ENCODE measurements around the gene SFRP2.
A peak's percentile ranks its signal among the peaks of the same experiment; 100 is the strongest.

The SFRP2 gene

GRCh38 chr4:153794006-153794405 lies 5.1 kb upstream of the SFRP2 start:
- DNase-seq, result no peak

DNA sequence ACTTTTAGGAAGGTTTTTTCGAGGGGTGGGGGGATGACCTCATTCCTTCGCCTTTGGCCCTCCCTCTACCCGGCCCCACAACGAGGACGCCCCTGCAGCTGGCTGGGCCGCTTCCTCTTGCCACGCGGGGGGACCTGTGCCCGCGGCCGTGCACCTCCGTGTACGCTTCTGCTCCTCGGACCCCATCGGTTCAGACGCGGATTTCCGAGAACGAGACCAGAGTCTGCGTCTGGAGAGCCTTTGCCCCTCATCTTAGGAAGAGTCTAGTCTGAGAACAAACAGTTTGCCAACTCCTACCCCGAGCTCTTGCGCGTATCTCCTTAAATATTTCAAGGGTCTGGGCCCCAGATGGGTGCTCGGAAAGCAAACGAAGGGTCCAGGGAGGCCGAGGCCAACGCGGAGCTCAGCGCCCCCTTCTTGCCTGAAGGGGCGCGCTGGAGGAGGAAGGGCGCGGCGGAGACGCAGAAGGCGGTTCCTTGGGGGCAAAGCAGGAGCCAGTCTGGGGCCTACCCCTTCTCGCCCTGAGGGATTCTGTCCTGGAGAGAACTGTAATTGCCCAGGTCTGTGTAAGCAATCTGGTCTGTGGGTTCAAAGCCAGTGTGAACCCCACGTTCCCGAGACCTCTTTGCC lies 3.9 kb upstream of the SFRP2 start:
- DNase-seq, result no peak

DNA sequence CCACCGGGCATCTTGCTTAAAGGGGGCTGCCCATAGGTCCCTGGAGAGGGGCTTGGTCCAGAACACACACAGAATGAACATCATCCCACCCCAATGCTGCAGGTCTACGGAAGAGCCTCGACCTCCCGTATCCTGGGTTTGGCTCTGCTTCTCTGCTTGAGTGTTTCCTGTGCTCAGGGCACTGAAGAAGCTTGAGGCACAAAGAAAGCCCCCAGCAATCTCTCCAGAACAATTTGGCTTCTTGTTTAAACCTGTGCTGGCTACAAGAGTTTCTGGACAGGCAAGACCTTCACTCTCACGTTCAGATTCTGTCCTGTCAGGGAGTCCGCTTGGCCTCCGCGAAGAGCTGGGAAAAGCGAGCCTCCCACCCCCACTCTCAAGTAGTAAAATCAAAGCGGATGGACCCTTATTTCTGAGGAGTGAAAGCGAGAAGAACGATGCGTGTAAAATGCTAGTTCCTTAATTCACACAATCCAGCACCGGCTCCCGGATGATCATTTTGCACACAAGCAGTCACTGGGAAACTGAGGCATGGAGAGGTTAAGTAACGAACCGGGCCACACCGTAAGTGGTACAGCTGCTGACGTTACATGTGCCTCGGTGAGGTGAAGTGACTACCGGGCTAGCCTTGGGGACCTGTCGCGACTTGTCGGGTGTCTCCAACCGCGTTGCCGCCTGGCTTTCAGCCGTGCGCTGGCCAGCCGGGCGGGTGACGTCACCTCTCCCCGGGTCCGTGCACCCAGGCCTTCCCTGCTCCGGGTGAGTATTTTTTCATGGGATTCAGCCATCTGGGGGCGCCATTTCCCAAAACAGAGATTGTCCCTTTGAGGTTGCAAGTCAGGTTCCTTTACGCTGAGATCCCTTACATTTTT lies 3.1 kb upstream of the SFRP2 start:
- no peak for DNase-seq

- DNase-seq, result no peak
Observed at GRCh38 chr4:153790962-153791551, 2.2 kb upstream of the SFRP2 start.

GRCh38 chr4:153790500-153790865 lies 1.6 kb upstream of the SFRP2 start:
- no peak for DNase-seq

- no peak for DNase-seq
Observed at GRCh38 chr4:153789741-153790499, 1.0 kb upstream of the SFRP2 start.

- DNase-seq, result no peak
Observed at GRCh38 chr4:153788051-153788412, 851 bp downstream of the SFRP2 start.

- no peak for DNase-seq
Observed at GRCh38 chr4:153787575-153787974, 1.3 kb downstream of the SFRP2 start.

DNA sequence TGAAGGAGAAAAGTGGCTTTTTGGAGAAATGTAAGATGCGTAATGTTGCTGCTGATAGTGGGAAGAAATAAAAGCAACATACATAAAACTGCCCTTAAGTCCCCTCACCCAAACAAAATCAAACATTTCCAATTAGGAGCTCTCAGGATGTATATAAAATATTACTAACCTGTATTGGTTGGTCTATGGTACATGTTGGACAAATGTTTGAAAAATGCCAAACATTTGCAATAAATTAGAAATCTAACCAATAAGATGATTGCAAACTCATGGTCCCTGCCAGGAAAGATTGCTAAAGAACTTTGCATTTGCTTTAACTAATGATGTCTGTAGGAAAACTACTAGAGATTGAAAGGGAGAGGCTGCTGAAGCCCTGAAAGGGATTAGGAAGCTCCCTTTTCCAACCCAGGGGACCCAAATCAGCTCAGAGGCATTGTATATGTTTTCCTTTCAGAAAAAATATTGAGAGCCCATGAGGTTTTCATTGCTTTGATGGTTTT lies 1.8 kb downstream of the SFRP2 start:
- no peak for DNase-seq

DNA sequence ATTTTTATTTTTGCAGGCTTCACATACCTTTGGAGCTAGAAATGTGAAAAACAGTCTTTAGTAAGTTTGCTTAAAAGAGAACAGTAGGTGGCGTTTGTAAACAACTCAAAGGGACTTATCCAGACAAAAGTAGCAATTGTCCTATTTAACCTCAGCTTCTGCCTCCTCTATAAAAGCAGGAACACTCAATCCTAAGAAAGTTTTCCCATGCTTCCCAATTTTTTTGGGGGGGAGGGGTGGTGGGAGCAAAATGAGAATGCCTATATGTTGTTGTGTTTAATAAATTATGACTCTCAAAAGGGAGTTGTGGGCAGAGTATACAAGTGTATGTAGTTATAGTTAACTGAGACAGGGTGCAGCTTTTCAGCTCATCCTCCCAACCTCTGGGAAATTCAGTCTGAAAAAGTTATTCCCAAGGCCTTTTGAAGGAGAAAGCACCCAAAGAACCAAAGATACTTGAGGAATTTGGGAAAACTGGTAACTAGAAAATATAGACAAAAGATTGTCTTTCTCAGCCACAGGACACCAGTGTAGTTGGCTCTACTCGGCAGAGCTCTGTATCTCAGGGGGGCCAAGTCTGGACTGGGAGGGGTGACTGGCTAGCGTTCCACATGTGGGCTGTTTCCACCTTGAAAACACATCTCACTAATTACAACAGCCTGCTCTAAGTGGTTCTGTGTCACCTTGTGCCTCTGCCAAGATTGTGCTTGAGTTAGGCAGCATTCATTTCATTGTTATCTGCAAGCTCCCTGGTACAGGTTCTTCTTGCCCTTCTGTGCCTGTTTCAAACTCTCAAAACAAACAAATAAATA lies 2.8 kb downstream of the SFRP2 start:
- DNase-seq, result peak; percentile 38

DNA sequence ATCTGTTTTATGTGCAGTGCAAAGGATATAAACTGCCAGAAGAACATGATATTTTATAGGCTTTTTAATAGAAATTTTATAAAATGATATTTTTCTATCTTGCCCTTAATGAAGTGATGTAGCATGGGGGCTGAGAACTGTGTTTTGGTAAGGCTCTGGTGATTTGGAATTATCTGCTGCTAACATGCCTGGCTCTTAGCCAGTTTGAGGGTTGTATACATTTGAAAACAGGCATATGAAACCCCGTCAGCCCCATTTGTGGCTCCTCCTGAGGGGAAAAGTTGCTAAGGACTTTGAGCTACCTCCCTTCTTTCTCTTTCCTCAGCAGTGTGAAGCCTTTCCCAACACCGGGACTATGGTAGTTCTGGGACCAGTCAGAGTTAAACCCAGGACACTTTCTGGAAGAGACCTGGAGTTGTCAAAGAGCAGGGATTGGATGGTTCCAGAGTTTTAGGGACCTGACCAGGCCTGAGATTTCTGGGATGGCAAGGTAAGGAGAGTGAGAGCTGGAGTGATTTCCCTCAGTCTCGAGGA lies 4.7 kb downstream of the SFRP2 start:
- DNase-seq, result no peak

DNA sequence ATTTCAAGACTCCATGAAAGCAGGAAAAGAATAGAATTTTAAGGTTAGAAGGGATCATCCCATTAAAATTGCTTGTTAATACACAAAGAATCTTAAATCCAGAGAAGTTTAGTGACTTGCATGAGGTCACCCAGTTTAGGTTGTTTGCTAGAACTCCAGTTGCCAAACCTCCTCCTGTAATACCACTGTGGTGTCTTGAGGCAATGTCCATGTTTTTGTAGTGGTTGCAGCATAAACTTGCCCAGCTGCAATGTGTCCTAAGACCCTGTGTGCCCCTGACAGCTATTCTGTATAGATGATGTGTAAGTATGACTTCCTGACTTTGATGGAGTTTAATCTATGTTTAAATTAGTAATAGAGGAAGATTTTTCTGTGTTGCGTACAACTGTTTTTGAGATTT lies 6.3 kb downstream of the SFRP2 start:
- DNase-seq, result no peak

GRCh38 chr4:153781717-153782416 lies 7.0 kb downstream of the SFRP2 start:
- DNase-seq, result peak; percentile 21

GRCh38 chr4:153781280-153781679 lies 7.6 kb downstream of the SFRP2 start:
- no peak for DNase-seq

- DNase-seq, result no peak
Observed at GRCh38 chr4:153780876-153781275, 8.0 kb downstream of the SFRP2 start.

DNA sequence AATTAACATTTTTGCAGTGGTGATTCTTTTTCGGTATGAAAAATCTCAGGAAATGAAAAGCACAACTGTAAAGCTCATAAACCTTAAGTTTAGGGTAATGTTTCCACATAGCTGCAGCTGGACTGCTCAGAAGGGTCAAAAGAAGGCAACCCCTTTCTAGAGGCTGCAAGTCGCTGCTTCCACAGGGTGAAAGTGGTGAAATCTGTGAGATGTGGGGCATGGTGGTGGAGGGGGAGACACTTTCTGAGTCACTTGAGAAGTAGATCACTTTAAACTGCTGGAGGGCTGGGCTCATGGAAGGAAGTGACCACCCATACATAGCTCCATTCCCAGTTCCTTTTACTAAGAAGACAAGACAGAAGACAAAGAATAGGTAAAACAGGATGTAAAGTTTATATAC lies 8.7 kb downstream of the SFRP2 start:
- DNase-seq, result no peak

DNA sequence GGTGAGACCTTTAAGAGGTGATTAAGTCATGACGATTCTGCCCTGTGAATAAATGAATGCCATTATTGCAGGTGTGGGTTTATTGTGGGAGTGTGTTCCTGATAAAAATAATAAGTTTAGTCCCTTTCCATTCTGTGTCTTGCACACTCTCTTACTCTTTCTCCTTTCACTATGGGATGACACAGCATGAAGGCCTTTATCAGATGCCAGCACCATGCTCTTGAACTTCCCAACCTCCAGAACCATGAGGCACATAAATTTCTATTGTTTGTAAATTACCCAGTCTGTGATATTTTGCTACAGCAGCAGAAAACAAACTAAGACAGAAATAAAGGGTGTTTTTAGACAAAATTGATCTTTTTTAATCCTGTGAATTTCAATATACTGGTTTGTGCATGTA lies 10.5 kb downstream of the SFRP2 start:
- DNase-seq, result no peak

DNA sequence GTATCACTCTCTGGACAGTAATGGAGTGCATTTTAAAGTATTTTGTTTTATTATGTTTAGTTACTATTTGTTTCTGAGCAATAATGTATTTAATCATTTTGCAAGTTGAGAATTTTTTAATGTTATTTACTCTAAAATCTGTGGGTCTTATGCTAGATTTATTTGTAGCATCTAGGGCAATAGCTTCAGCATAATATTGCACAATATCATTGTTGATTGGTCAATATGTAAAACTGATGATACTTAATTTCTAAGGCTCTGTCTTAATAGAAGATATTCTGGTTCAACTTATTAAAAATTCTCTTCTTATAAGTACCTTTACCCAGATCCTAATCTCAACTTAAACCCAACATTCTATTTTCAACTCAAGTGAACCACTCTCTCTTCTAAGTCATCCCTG lies 11.5 kb downstream of the SFRP2 start:
- no peak for DNase-seq

DNA sequence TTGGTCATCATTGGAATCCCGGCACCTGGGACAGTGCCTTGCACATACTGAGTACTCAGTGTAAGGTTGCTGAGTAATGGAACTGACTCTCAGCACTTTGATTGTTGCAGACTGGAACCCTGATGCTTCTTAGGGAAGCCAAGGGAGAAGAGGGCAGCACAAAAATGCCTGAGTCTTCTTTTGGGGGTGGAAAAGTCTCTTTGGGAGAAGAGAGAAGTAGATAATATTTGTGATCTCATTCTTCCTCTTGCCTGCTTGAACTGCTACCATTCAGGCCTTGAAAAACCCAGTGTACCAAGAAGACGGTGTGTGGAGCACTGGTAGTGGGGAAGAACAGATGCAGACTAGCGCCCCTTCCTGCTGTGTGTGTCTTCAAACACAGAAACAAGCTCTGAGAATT lies 12.3 kb downstream of the SFRP2 start:
- DNase-seq, result no peak

DNA sequence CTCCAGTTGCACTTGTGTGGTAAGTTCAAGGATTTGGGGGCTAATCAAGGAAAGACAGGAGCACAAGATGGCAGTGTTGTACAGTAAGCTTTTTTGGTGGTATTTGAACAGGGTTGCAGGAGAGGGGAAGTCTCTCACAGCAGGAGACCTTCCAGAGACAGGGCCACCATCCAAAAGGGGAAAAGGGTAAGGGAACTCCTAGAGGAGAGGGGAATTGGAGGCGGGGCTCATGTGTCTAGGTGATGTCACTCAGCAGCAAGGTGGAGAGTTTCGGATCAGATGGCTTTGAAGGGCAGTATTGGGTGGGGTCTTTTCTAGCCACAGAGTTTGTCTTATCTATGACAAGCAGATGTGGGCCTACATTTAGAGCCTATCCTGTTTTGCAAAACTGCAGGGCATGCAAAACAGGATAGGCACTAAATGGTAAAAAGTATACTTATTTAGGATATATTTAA lies 15.6 kb downstream of the SFRP2 start:
- no peak for DNase-seq

DNA sequence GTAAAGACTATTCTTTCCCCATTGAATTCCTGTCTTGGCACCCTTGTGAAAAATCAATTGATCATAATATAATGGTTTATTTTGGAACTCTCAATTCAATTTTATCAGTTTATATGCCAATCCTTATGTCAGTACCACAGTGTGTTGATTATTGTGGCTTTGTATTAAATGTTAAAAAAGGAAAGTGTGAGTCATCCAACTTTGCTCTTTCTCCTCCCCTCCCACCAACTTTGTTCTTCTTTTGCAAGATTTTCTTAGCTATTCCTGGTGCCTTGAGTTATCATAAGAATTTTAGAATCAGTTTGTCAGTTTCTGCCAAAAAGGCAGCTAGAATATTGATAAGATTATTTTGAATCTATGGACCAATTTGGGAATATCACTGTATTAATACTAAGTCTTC lies 17.8 kb downstream of the SFRP2 start:
- no peak for DNase-seq
